ENCODE measurements around the gene CNGA1.
"Not testable (repeated sequence)": the region's sequence is repeated elsewhere in the genome, so short reads cannot be mapped to it uniquely, and the experiment has no call there.

The CNGA1 gene

GRCh38 chr4:48017108-48017571 is 659 bp upstream of the CNGA1 start:
- Mint-ChIP-seq H3K9me3 (ENCODE audit: low read depth) (no peaks in the 10 kb centered on the region), H3K27ac (no peak overlapping the region), H3K4me3 (peak overlapping the region; percentile 90), H3K36me3 (no peaks in the 10 kb centered on the region), H3K4me1 (ENCODE audit: low read depth) (peaks cover 25% of the 10 kb centered on the region), H3K27me3 (peaks cover 2% of the 10 kb centered on the region)

- H3K4me3 Mint-ChIP-seq, result peak overlapping the region; percentile 90
- no peaks in the 10 kb centered on the region for H3K36me3 Mint-ChIP-seq
- H3K9me3 Mint-ChIP-seq (ENCODE audit: low read depth), result no peaks in the 10 kb centered on the region
- H3K4me1 Mint-ChIP-seq (ENCODE audit: low read depth), result peaks cover 14% of the 10 kb centered on the region
- H3K27me3 Mint-ChIP-seq, result peaks cover 4% of the 10 kb centered on the region
- H3K27ac Mint-ChIP-seq, result peak overlapping the region; percentile 54
These were observed 803 bp downstream of the CNGA1 start for GRCh38 chr4:48015678-48016077.

- Mint-ChIP-seq H3K27me3 (peaks cover 6% of the 10 kb centered on the region), H3K4me3 (no peak overlapping the region), H3K9me3 (ENCODE audit: low read depth) (no peaks in the 10 kb centered on the region), H3K4me1 (ENCODE audit: low read depth) (peaks cover 14% of the 10 kb centered on the region), H3K27ac (no peak overlapping the region), H3K36me3 (no peaks in the 10 kb centered on the region)
These were observed 1.3 kb downstream of the CNGA1 start for GRCh38 chr4:48015216-48015615.

GRCh38 chr4:48012824-48013223 is 3.7 kb downstream of the CNGA1 start:
- Mint-ChIP-seq H3K4me1 (ENCODE audit: low read depth) (peaks cover 10% of the 10 kb centered on the region), H3K9me3 (ENCODE audit: low read depth) (no peaks in the 10 kb centered on the region), H3K27ac (no peak overlapping the region), H3K36me3 (no peaks in the 10 kb centered on the region), H3K27me3 (peaks cover 6% of the 10 kb centered on the region), H3K4me3 (no peak overlapping the region)

GRCh38 chr4:48011722-48012121 is 4.8 kb downstream of the CNGA1 start:
- no peak overlapping the region for H3K27ac Mint-ChIP-seq
- no peaks in the 10 kb centered on the region for H3K9me3 Mint-ChIP-seq (ENCODE audit: low read depth)
- peaks cover 2% of the 10 kb centered on the region for H3K36me3 Mint-ChIP-seq
- no peak overlapping the region for H3K4me3 Mint-ChIP-seq
- peaks cover 6% of the 10 kb centered on the region for H3K27me3 Mint-ChIP-seq
- peaks cover 6% of the 10 kb centered on the region for H3K4me1 Mint-ChIP-seq (ENCODE audit: low read depth)

GRCh38 chr4:48010906-48011305 is 5.6 kb downstream of the CNGA1 start:
- not testable (repeated sequence) for H3K36me3 Mint-ChIP-seq; H3K9me3 Mint-ChIP-seq (ENCODE audit: low read depth); H3K4me3 Mint-ChIP-seq; H3K27me3 Mint-ChIP-seq; H3K27ac Mint-ChIP-seq; H3K4me1 Mint-ChIP-seq (ENCODE audit: low read depth)

- no peaks in the 10 kb centered on the region for H3K9me3 Mint-ChIP-seq (ENCODE audit: low read depth)
- H3K27ac Mint-ChIP-seq, result no peak overlapping the region
- peaks cover 4% of the 10 kb centered on the region for H3K36me3 Mint-ChIP-seq
- H3K4me1 Mint-ChIP-seq (ENCODE audit: low read depth), result no peaks in the 10 kb centered on the region
- H3K4me3 Mint-ChIP-seq, result no peak overlapping the region
- H3K27me3 Mint-ChIP-seq, result peaks cover 5% of the 10 kb centered on the region
These were observed 8.4 kb downstream of the CNGA1 start for GRCh38 chr4:48008021-48008596.

- Mint-ChIP-seq H3K4me1 (ENCODE audit: low read depth) (no peaks in the 10 kb centered on the region), H3K27me3 (peaks cover 3% of the 10 kb centered on the region), H3K4me3 (no peak overlapping the region), H3K36me3 (peaks cover 4% of the 10 kb centered on the region), H3K9me3 (ENCODE audit: low read depth) (no peaks in the 10 kb centered on the region), H3K27ac (no peak overlapping the region)
These were observed 10.7 kb downstream of the CNGA1 start for GRCh38 chr4:48005781-48006180.

- H3K9me3 Mint-ChIP-seq (ENCODE audit: low read depth); H3K4me1 Mint-ChIP-seq (ENCODE audit: low read depth); H3K4me3 Mint-ChIP-seq; H3K27ac Mint-ChIP-seq; H3K27me3 Mint-ChIP-seq; H3K36me3 Mint-ChIP-seq: not testable (repeated sequence)
These were observed 12.9 kb downstream of the CNGA1 start for GRCh38 chr4:48003568-48003967.

- Mint-ChIP-seq H3K9me3 (ENCODE audit: low read depth) (no peaks in the 10 kb centered on the region), H3K4me3 (no peak overlapping the region), H3K27me3 (no peaks in the 10 kb centered on the region), H3K27ac (no peak overlapping the region), H3K36me3 (peaks cover 8% of the 10 kb centered on the region), H3K4me1 (ENCODE audit: low read depth) (no peaks in the 10 kb centered on the region)
These were observed 14.2 kb downstream of the CNGA1 start for GRCh38 chr4:48002267-48002666.

GRCh38 chr4:47996021-47996420 is 20.5 kb downstream of the CNGA1 start:
- Mint-ChIP-seq H3K4me1 (ENCODE audit: low read depth) (peaks cover 22% of the 10 kb centered on the region), H3K36me3 (peaks cover 11% of the 10 kb centered on the region), H3K9me3 (ENCODE audit: low read depth) (peaks cover 6% of the 10 kb centered on the region), H3K4me3 (no peak overlapping the region), H3K27ac (no peak overlapping the region), H3K27me3 (no peaks in the 10 kb centered on the region)

- H3K27me3 Mint-ChIP-seq, H3K36me3 Mint-ChIP-seq, H3K27ac Mint-ChIP-seq, H3K4me3 Mint-ChIP-seq: not testable (repeated sequence)
- Mint-ChIP-seq H3K4me1 (ENCODE audit: low read depth) (peaks cover 22% of the 10 kb centered on the region), H3K9me3 (ENCODE audit: low read depth) (peaks cover 12% of the 10 kb centered on the region)
These were observed 24.0 kb downstream of the CNGA1 start for GRCh38 chr4:47992475-47992874.

- Mint-ChIP-seq H3K36me3 (peaks cover 8% of the 10 kb centered on the region), H3K27me3 (no peaks in the 10 kb centered on the region), H3K4me1 (ENCODE audit: low read depth) (peaks cover 22% of the 10 kb centered on the region), H3K9me3 (ENCODE audit: low read depth) (peaks cover 12% of the 10 kb centered on the region), H3K4me3 (no peak overlapping the region), H3K27ac (no peak overlapping the region)
These were observed 26.3 kb downstream of the CNGA1 start for GRCh38 chr4:47990145-47990544.

- Mint-ChIP-seq H3K27ac (no peak overlapping the region), H3K36me3 (peaks cover 2% of the 10 kb centered on the region), H3K9me3 (ENCODE audit: low read depth) (no peaks in the 10 kb centered on the region), H3K27me3 (peaks cover 3% of the 10 kb centered on the region), H3K4me3 (no peak overlapping the region), H3K4me1 (ENCODE audit: low read depth) (no peaks in the 10 kb centered on the region)
These were observed 41.9 kb downstream of the CNGA1 start for GRCh38 chr4:47974566-47974965.

GRCh38 chr4:47972721-47973120 is 43.8 kb downstream of the CNGA1 start:
- H3K27me3 Mint-ChIP-seq, result peaks cover 6% of the 10 kb centered on the region
- H3K4me1 Mint-ChIP-seq (ENCODE audit: low read depth), result no peaks in the 10 kb centered on the region
- H3K9me3 Mint-ChIP-seq (ENCODE audit: low read depth), result no peaks in the 10 kb centered on the region
- peaks cover 5% of the 10 kb centered on the region for H3K36me3 Mint-ChIP-seq
- no peak overlapping the region for H3K27ac Mint-ChIP-seq
- no peak overlapping the region for H3K4me3 Mint-ChIP-seq

- Mint-ChIP-seq H3K27me3 (peaks cover 6% of the 10 kb centered on the region), H3K4me1 (ENCODE audit: low read depth) (no peaks in the 10 kb centered on the region), H3K4me3 (no peak overlapping the region), H3K36me3 (peaks cover 5% of the 10 kb centered on the region), H3K9me3 (ENCODE audit: low read depth) (no peaks in the 10 kb centered on the region), H3K27ac (no peak overlapping the region)
These were observed 44.3 kb downstream of the CNGA1 start for GRCh38 chr4:47972181-47972580.
